IMR-90 (cell line): ENCODE measurements around the gene ADPGK. TPM values are rescaled to one million over a fixed set of nuclear protein-coding genes. Genes with fewer than 3 reads are reported as not detected.

Experiments used
- ATAC-seq: fragments of 200-7000 bp; cut with Tn5 transposase; 2 replicates; pipeline ENCODE4 v1.9.1; 2020; ENCODE audit warnings: low read depth, mild to moderate bottlenecking, moderate library complexity
- Bru-seq: library from RNA; stranded (reverse); fragments of 400-500 nt; gene quantifications from one replicate; lab custom pipeline; 2021; lab: Mats Ljungman, UMichigan
- BruChase-seq, 2 experiments: library from RNA; stranded (reverse); fragments of 400-500 nt; gene quantifications; one replicate each; lab custom pipeline; 2021; lab: Mats Ljungman, UMichigan
- BruUV-seq: library from RNA; stranded (reverse); fragments of 400-500 nt; replicated peaks from 2 replicates; lab custom pipeline; 2021; lab: Mats Ljungman, UMichigan
- CTCF ChIA-PET: fragments of 300-600 bp; formaldehyde crosslinking; extraction: SDS; loops from one replicate; lab custom pipeline; 2021; ENCODE audit warnings: antibody characterized with exemption; lab: Yijun Ruan, JAX
- POLR2A ChIA-PET: fragments of 300-600 bp; sonication (Branson Sonifier 250); formaldehyde crosslinking; loops from one replicate; lab custom pipeline; 2022; ENCODE audit warnings: antibody characterized with exemption; ENCODE audit not compliant: unreplicated experiment; lab: Charles Lee
- DNase-seq: peaks from one replicate; pipeline ENCODE4 v3.0.0; 2013
- H2AFZ ChIP-seq: replicated peaks from 2 replicates; pipeline ENCODE3; 2013; ENCODE audit warnings: low read length, mild to moderate bottlenecking; ENCODE audit not compliant: poor library complexity
- H2AK5ac ChIP-seq: 2 replicates; pipeline ENCODE4 v1.6.1; 2013; ENCODE audit warnings: low read depth, low read length, inconsistent platforms
- H2AK9ac ChIP-seq: replicated peaks from 2 replicates; pipeline ENCODE3; 2013; ENCODE audit warnings: mild to moderate bottlenecking, low read depth, low read length, moderate library complexity; ENCODE audit not compliant: poor library complexity
- H2BK120ac ChIP-seq: 2 replicates; pipeline ENCODE4 v1.6.1; 2013; ENCODE audit warnings: low read depth, low read length, inconsistent platforms
- H2BK15ac ChIP-seq: 3 replicates; pipeline ENCODE4 v1.6.1; 2013; ENCODE audit warnings: low read depth, low read length, inconsistent platforms
- H2BK20ac ChIP-seq: 2 replicates; pipeline ENCODE4 v1.6.1; 2013; ENCODE audit warnings: low read depth, mild to moderate bottlenecking, inconsistent platforms, low read length, moderate library complexity
- H2BK5ac ChIP-seq: 2 replicates; pipeline ENCODE4 v1.6.1; 2013; ENCODE audit warnings: mild to moderate bottlenecking, low read depth, low read length, inconsistent platforms; ENCODE audit not compliant: poor library complexity, severe bottlenecking
- H3K14ac ChIP-seq: replicated peaks from 2 replicates; pipeline ENCODE4 v1.6.1; 2013; ENCODE audit warnings: low read depth, low read length, inconsistent platforms
- H3K18ac ChIP-seq: 2 replicates; pipeline ENCODE4 v1.6.1; 2013; ENCODE audit warnings: low read depth, low read length, control low read depth
- H3K23ac ChIP-seq: 2 replicates; pipeline ENCODE4 v1.6.1; 2013; ENCODE audit warnings: low read depth, low read length, inconsistent platforms
- H3K27ac ChIP-seq: 2 replicates; pipeline ENCODE4 v1.5.1; 2013; ENCODE audit warnings: mild to moderate bottlenecking, control low read depth, low read length; ENCODE audit not compliant: insufficient read depth
- H3K27me3 ChIP-seq: 2 replicates; pipeline ENCODE4 v1.6.1; 2013; ENCODE audit warnings: low read length; ENCODE audit not compliant: control insufficient read depth, insufficient read depth
- H3K36me3 ChIP-seq: 2 replicates; pipeline ENCODE4 v1.6.1; 2013; ENCODE audit warnings: low read length, mixed read lengths; ENCODE audit not compliant: control insufficient read depth, insufficient read depth
- H3K4ac ChIP-seq: 2 replicates; pipeline ENCODE4 v1.6.1; 2013; ENCODE audit warnings: low read depth, low read length, inconsistent platforms
- H3K4me1 ChIP-seq: 2 replicates; pipeline ENCODE4 v1.6.1; 2013; ENCODE audit warnings: low read length, mixed read lengths; ENCODE audit not compliant: control insufficient read depth, insufficient read depth
- H3K4me2 ChIP-seq: 2 replicates; pipeline ENCODE4 v1.6.1; 2013; ENCODE audit warnings: low read depth, mild to moderate bottlenecking, control low read depth, low read length, moderate library complexity
- H3K4me3 ChIP-seq: 2 replicates; pipeline ENCODE4 v1.5.1; 2013; ENCODE audit warnings: low read depth, mild to moderate bottlenecking, control low read depth, low read length, moderate library complexity; ENCODE audit not compliant: insufficient read depth
- H3K56ac ChIP-seq: 2 replicates; pipeline ENCODE4 v1.6.1; 2013; ENCODE audit warnings: low read length, inconsistent platforms; ENCODE audit not compliant: insufficient read depth; ENCODE audit errors: extremely low read depth
- H3K79me1 ChIP-seq, 2 experiments: 2 replicates each; pipeline ENCODE4 v1.6.1; 2013; ENCODE audit warnings: low read length in 2 of 2, inconsistent platforms in 1 of 2, low read depth in 1 of 2
- H3K9ac ChIP-seq: 2 replicates; pipeline ENCODE4 v1.6.1; 2013; ENCODE audit warnings: low read depth, low read length, control low read depth
- H3K9me1 ChIP-seq: 2 replicates; pipeline ENCODE4 v1.6.1; 2013; ENCODE audit warnings: low read length, inconsistent platforms; ENCODE audit not compliant: insufficient read depth
- H3K9me3 ChIP-seq: 2 replicates; pipeline ENCODE4 v1.6.1; 2013; ENCODE audit warnings: low read length; ENCODE audit not compliant: control insufficient read depth, insufficient read depth
- H4K20me1 ChIP-seq: 2 replicates; pipeline ENCODE4 v1.6.1; 2013; ENCODE audit warnings: low read length, inconsistent platforms; ENCODE audit not compliant: insufficient read depth
- H4K5ac ChIP-seq: 2 replicates; pipeline ENCODE4 v1.6.1; 2013; ENCODE audit warnings: mild to moderate bottlenecking, low read depth, low read length, control low read depth
- H4K8ac ChIP-seq, 2 experiments: 2 replicates each; pipeline ENCODE4 v1.6.1; 2013; ENCODE audit warnings: low read depth in 2 of 2, low read length in 2 of 2, control low read depth in 1 of 2, inconsistent platforms in 1 of 2
- H4K91ac ChIP-seq: 2 replicates; pipeline ENCODE4 v1.6.1; 2013; ENCODE audit warnings: low read depth, low read length, inconsistent platforms; ENCODE audit not compliant: insufficient read depth
- BHLHE40 ChIP-seq: fragments of 150-350 bp; IDR thresholded peaks from 2 replicates; pipeline ENCODE4 v1.6.1; 2016; ENCODE audit warnings: mild to moderate bottlenecking, low read depth, low read length
- CEBPB ChIP-seq: IDR thresholded peaks from 2 replicates; pipeline ENCODE4 v1.6.1; 2012; ENCODE audit warnings: low read depth, low read length, improper control_type of control experiment
- CHD1 ChIP-seq: IDR thresholded peaks from 2 replicates; pipeline ENCODE4 v1.6.1; 2012; ENCODE audit warnings: low read depth, low read length, improper control_type of control experiment
- CTCF ChIP-seq: conservative IDR thresholded peaks from 2 replicates; pipeline ENCODE4 v1.5.1; 2012; ENCODE audit warnings: mild to moderate bottlenecking, low read depth, low read length, improper control_type of control experiment
- FOS ChIP-seq: fragments of 150-350 bp; IDR thresholded peaks from 2 replicates; pipeline ENCODE4 v1.6.1; 2016; ENCODE audit warnings: low read depth, low read length
- MAFK ChIP-seq: IDR thresholded peaks from 2 replicates; pipeline ENCODE4 v1.6.1; 2012; ENCODE audit warnings: low read depth, low read length, improper control_type of control experiment
- MXI1 ChIP-seq: IDR thresholded peaks from 2 replicates; pipeline ENCODE4 v1.6.1; 2012; ENCODE audit warnings: low read depth, mild to moderate bottlenecking, low read length, moderate library complexity, borderline replicate concordance
- NFE2L2 ChIP-seq: fragments of 150-350 bp; IDR thresholded peaks from 2 replicates; pipeline ENCODE4 v1.6.1; 2016; ENCODE audit warnings: low read depth, mild to moderate bottlenecking, low read length
- POLR2A ChIP-seq: IDR thresholded peaks from 2 replicates; pipeline ENCODE4 v1.6.1; 2012; ENCODE audit warnings: mild to moderate bottlenecking, low read depth, low read length
- RAD21 ChIP-seq: IDR thresholded peaks from 2 replicates; pipeline ENCODE4 v1.6.1; 2012; ENCODE audit warnings: low read length, improper control_type of control experiment
- RCOR1 ChIP-seq: IDR thresholded peaks from 2 replicates; pipeline ENCODE4 v1.6.1; 2012; ENCODE audit warnings: mild to moderate bottlenecking, low read length, improper control_type of control experiment; ENCODE audit not compliant: insufficient replicate concordance
- SMC3 ChIP-seq: fragments of 150-350 bp; IDR thresholded peaks from 2 replicates; pipeline ENCODE4 v1.6.1; 2016; ENCODE audit warnings: low read depth, mild to moderate bottlenecking, antibody characterized with exemption, low read length, moderate library complexity
- USF2 ChIP-seq: fragments of 150-350 bp; IDR thresholded peaks from 2 replicates; pipeline ENCODE4 v1.6.1; 2017; ENCODE audit warnings: mild to moderate bottlenecking, antibody characterized with exemption, low read length, low read depth
- WGBS, 2 experiments: methylation state at CpG; one replicate each; pipeline versions ENCODE4 v1.1.5 to v1.1.7; 2013; ENCODE audit warnings: missing lambda C conversion rate in 2 of 2; ENCODE audit not compliant: insufficient read length in 1 of 2; ENCODE audit errors: extremely low coverage in 2 of 2; 5-methylcytosine and 5-hydroxymethylcytosine counted together
- dilution Hi-C: fragments of 300-500 bp; cut with HindIII; formaldehyde crosslinking; loops from one replicate; pipeline ENCODE4 v1.14.3; 2018; ENCODE audit warnings: low sequenced_read_pairs; ENCODE audit not compliant: unreplicated experiment
- in situ Hi-C: fragments of 300-500 bp; cut with MboI; formaldehyde crosslinking; loops from 3 replicates; pipeline ENCODE4 v1.14.3; 2019; ENCODE audit warnings: low sequenced_read_pairs, inconsistent platforms, mixed read lengths
- intact Hi-C: fragments of 100-400 bp; cut with micrococcal nuclease; formaldehyde crosslinking; loops from 2 replicates; pipeline ENCODE4 v1.10.0; 2022
- long read RNA-seq: library from polyadenylated mRNA; unstranded; transcript quantifications from one replicate; pipeline ENCODE4 v2.0.0, GENCODE V29; 2021; ENCODE audit not compliant: unreplicated experiment
- polyA plus RNA-seq, 3 experiments: library from polyadenylated mRNA; depleted of rRNA; stranded (reverse); fragments of >200 nt; gene quantifications; 2 replicates each; pipeline ENCODE4 v1.2.3, GENCODE V29; 2012; ENCODE audit warnings: low replicate concordance in 1 of 3
- total RNA-seq: library from RNA; depleted of rRNA; stranded (reverse); fragments of >200 nt; gene quantifications from 2 replicates; pipeline ENCODE4 v1.2.3, GENCODE V29; 2012; rRNA removed

ADPGK gene
- 48.0 and 53.2 TPM in 2 replicates for total RNA-seq
- 56.1 and 62.8 TPM in 2 replicates for polyA plus RNA-seq (2012; rRNA removed)
- 34.3 and 54.9 TPM in 2 replicates for polyA plus RNA-seq (2012; cell fraction: cytosol; rRNA removed)
- polyA plus RNA-seq (2012; cell fraction: nucleus; rRNA removed; ENCODE audit: low replicate concordance), result 111 and 118 TPM in 2 replicates
- Bru-seq, nascent RNA, result percentile 91 among the genes with signal in this experiment
- BruChase-seq, experiment 1, labeled RNA remaining after a 6-hour chase, result percentile 91 among the genes with signal in this experiment
- percentile 93 among the genes with signal in this experiment for BruChase-seq, experiment 2, labeled RNA remaining after a 2-hour chase
- long read RNA-seq, transcript ADPGK-201 (7 exons, 2,557 nt), result major isoform, 32 of 198 reads
- long read RNA-seq, partial matches to known transcripts, result 18 of 198 reads
- long read RNA-seq, other reads (novel, unspliced or antisense), result 143 of 198 reads

- H4K91ac ChIP-seq, result peak within 1 kb of the TSS; percentile 89
- peaks cover 19% of the 10 kb centered on the region for H3K9me1 ChIP-seq
- ChIA-PET POLR2A (no interaction called here), CTCF (no interaction called here)
- H2AK9ac ChIP-seq, result peak within 1 kb of the TSS; percentile 82
- H2BK15ac ChIP-seq, result peak within 1 kb of the TSS; percentile 89; the same call in 1 of the 3 replicates
- peak within 1 kb of the TSS; percentile 86 for H3K4ac ChIP-seq
- H3K23ac ChIP-seq, result peak within 1 kb of the TSS; percentile 94
- H3K14ac ChIP-seq, result peak within 1 kb of the TSS; percentile 84
- WGBS, 2 experiments, result 0% methylated on average over 19 of the region's 68 CpGs; no CpG with 5 or more reads in 1 of the 2 experiments
- peak within 1 kb of the TSS; percentile 90 for H3K27ac ChIP-seq
- H4K20me1 ChIP-seq, result peaks cover 6% of the 10 kb centered on the region; the same call in 1 of the 2 replicates
- BruUV-seq, result no TSS peak
- dilution Hi-C loops (no loop called here), in situ Hi-C loops (loop anchor here (10.0 kb wide), 1 partner anchor 491 kb away; no protein-coding TSS in a partner anchor), intact Hi-C loops (loop anchor here (1.0 to 2.0 kb wide), 5 partner anchors 61 to 489 kb away; no protein-coding TSS in a partner anchor)
- DNase-seq, result peak; percentile 89
- H2BK20ac ChIP-seq, result peak within 1 kb of the TSS; percentile 35
- peak within 1 kb of the TSS; percentile 83 for H2BK5ac ChIP-seq
- peak within 1 kb of the TSS; percentile 55 to 88 for H4K8ac ChIP-seq
- H3K4me3 ChIP-seq, result peak within 1 kb of the TSS; percentile 79
- peak within 1 kb of the TSS; percentile 48 for H2AK5ac ChIP-seq
- H3K9me3 ChIP-seq, result no peaks in the 10 kb centered on the region
- H4K5ac ChIP-seq, result peak within 1 kb of the TSS; percentile 77
- H3K36me3 ChIP-seq, result peaks cover 2% of the 10 kb centered on the region; the same call in 1 of the 2 replicates
- peak; percentile 92 for ATAC-seq
- H3K79me1 ChIP-seq, result peaks cover 22 to 35% of the 10 kb centered on the region in 2 experiments
- peak within 1 kb of the TSS; percentile 91 for H3K56ac ChIP-seq
- H3K27me3 ChIP-seq, result no peaks in the 10 kb centered on the region
- H2BK120ac ChIP-seq, result peak within 1 kb of the TSS; percentile 78
- H2AFZ ChIP-seq, result peak within 1 kb of the TSS; percentile 95
- H3K9ac ChIP-seq, result peak within 1 kb of the TSS; percentile 78
- peaks cover 16% of the 10 kb centered on the region for H3K4me1 ChIP-seq
- H3K18ac ChIP-seq, result peak within 1 kb of the TSS; percentile 49
- peak within 1 kb of the TSS; percentile 90 for H3K4me2 ChIP-seq
- TF ChIP-seq CEBPB (peak; percentile 24; the same call in 1 of the 2 replicates), MXI1 (peak; percentile 90), POLR2A (peak; percentile 86), MAFK (no peak), RAD21 (peak; percentile 69), CTCF (peak; percentile 74), CHD1 (no peak), NFE2L2 (peak; percentile 47; the same call in 1 of the 2 replicates), USF2 (peak; percentile 63), SMC3 (peak; percentile 65), RCOR1 (no peak), BHLHE40 (peak; percentile 68), FOS (no peak; the same call in 1 of the 2 replicates)
Measured at GRCh38 chr15:72783640-72784455, at the start of gene ADPGK. ADPGK (minus strand) TSS chr15:72783758; CDS start chr15:72783691, 67 bp downstream.
